ENCODE measurements around the gene ANKS3.

The ANKS3 gene

GRCh38 chr16:4700380-4700996 is 33.6 kb downstream of the ANKS3 start:
- H3K4me1 ChIP-seq (ENCODE audit: insufficient read depth, low read length): no peaks in the 10 kb centered on the region
- H3K36me3 ChIP-seq (ENCODE audit: insufficient read depth, low read length): peaks cover 17% of the 10 kb centered on the region
- no peaks in the 10 kb centered on the region for H3K9me3 ChIP-seq (ENCODE audit: control insufficient read depth, insufficient read depth, low read length)
- no peak overlapping the region for H3K9ac ChIP-seq (ENCODE audit: low read depth, low read length)

- no peak overlapping the region for H3K9ac ChIP-seq (ENCODE audit: low read depth, low read length)
- peaks cover 17% of the 10 kb centered on the region for H3K36me3 ChIP-seq (ENCODE audit: insufficient read depth, low read length)
- H3K4me1 ChIP-seq (ENCODE audit: insufficient read depth, low read length): no peaks in the 10 kb centered on the region
- no peaks in the 10 kb centered on the region for H3K9me3 ChIP-seq (ENCODE audit: control insufficient read depth, insufficient read depth, low read length)
Measured at GRCh38 chr16:4699046-4699556, 35.0 kb downstream of the ANKS3 start.

- Histone ChIP-seq H3K4me1 (ENCODE audit: insufficient read depth, low read length) (no peaks in the 10 kb centered on the region), H3K9me3 (ENCODE audit: control insufficient read depth, insufficient read depth, low read length) (no peaks in the 10 kb centered on the region), H3K36me3 (ENCODE audit: insufficient read depth, low read length) (peaks cover 17% of the 10 kb centered on the region), H3K9ac (ENCODE audit: low read depth, low read length) (no peak overlapping the region)
Measured at GRCh38 chr16:4698321-4699045, 35.6 kb downstream of the ANKS3 start.

- H3K4me1 ChIP-seq (ENCODE audit: insufficient read depth, low read length): no peaks in the 10 kb centered on the region
- no peak overlapping the region for H3K9ac ChIP-seq (ENCODE audit: low read depth, low read length)
- H3K36me3 ChIP-seq (ENCODE audit: insufficient read depth, low read length): peaks cover 17% of the 10 kb centered on the region
- H3K9me3 ChIP-seq (ENCODE audit: control insufficient read depth, insufficient read depth, low read length): no peaks in the 10 kb centered on the region
Measured at GRCh38 chr16:4697848-4698291, 36.2 kb downstream of the ANKS3 start.

DNA sequence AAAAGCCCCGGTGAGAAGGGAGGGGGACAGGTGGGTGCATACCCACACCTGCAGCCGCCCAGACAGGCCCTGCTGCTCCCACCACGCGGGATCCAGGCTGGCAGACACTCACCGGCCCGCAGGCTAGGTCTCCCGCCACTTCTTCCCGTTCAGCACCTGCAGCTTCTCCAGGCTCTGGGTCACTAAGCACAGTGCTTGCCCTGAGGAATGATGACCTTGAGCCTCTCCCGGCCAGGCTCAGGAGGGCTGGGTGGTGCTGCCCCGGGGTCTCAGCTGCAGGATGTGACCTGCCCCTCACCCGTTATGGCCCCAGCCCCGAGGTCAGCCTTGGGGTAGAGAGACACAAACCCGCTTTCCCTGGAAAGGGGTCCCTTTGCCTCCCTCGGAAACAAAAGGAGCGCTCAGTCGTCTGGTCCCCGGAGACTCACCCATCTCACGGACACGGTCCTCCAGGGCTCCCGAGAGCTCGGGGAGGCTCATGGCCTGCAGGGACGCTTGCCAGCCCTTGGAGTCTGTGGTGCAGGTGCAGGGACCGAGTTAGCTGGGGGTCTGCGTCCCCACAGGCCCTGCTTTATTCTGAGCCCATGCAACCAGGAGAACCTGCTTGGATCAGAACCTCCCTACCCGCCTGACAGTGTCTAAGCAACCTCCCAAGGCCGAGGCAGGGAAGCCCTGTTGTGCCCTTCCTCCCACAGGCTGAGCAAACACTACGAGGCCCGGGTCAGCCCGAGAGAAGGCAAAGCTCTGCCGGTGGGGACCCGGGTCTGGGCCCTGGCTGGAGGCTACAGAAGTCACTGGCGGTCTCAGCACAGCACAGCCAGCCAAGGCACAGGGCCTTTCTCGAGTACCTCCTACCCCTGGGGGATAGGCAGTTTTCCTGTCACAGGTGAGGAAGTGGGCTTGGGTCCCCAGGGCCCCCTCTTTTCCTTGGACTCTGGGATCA is 36.9 kb downstream of the ANKS3 start:
- H3K4me1 ChIP-seq (ENCODE audit: insufficient read depth, low read length): no peaks in the 10 kb centered on the region; the same call in 1 of the 2 replicates
- H3K36me3 ChIP-seq (ENCODE audit: insufficient read depth, low read length): peaks cover 14% of the 10 kb centered on the region
- H3K9ac ChIP-seq (ENCODE audit: low read depth, low read length): no peak overlapping the region
- no peaks in the 10 kb centered on the region for H3K9me3 ChIP-seq (ENCODE audit: control insufficient read depth, insufficient read depth, low read length)

DNA sequence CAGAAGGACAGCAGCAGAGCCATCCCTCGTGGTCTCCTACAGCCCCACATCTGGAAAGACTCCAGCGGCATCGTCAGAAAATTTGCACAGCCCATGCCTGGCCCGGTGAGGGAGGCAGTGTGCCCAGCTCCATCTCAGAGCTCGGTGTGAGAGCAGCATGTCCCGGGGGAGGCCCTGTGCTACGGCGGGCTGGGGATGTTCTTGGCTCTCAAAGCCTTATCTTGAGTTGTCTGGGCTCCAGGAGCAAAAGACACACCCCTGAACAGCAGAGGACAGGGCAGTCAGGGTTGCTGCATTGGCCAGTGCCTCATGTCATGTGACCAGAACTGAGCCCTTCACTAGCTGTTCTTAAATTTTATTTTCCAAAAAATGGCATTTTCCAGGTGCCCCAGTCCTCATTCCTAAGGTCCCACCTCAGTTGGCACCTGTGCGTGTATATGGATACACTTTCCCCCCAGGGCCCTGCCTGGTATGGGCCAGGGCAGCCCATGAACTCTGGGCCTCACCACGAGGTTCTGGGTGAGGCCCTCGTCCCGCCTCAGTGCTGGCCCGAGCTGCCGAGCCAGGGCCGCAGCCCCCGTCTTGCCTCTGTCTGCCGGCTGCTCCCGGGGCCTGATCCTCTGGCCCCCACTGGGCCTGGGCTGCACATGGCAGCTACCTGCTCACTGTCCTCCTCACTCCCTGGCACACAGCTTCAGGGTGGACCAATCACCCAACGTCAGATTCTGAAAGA is 37.7 kb downstream of the ANKS3 start:
- no peaks in the 10 kb centered on the region for H3K9me3 ChIP-seq (ENCODE audit: control insufficient read depth, insufficient read depth, low read length)
- peaks cover 12% of the 10 kb centered on the region for H3K36me3 ChIP-seq (ENCODE audit: insufficient read depth, low read length)
- no peak overlapping the region for H3K9ac ChIP-seq (ENCODE audit: low read depth, low read length)
- no peaks in the 10 kb centered on the region; the same call in 1 of the 2 replicates for H3K4me1 ChIP-seq (ENCODE audit: insufficient read depth, low read length)

- no peaks in the 10 kb centered on the region; the same call in 1 of the 2 replicates for H3K4me1 ChIP-seq (ENCODE audit: insufficient read depth, low read length)
- peaks cover 12% of the 10 kb centered on the region for H3K36me3 ChIP-seq (ENCODE audit: insufficient read depth, low read length)
- no peaks in the 10 kb centered on the region for H3K9me3 ChIP-seq (ENCODE audit: control insufficient read depth, insufficient read depth, low read length)
- no peak overlapping the region for H3K9ac ChIP-seq (ENCODE audit: low read depth, low read length)
Measured at GRCh38 chr16:4695473-4696171, 38.4 kb downstream of the ANKS3 start.

- Histone ChIP-seq H3K36me3 (ENCODE audit: insufficient read depth, low read length) (peaks cover 9% of the 10 kb centered on the region), H3K4me1 (ENCODE audit: insufficient read depth, low read length) (no peaks in the 10 kb centered on the region; the same call in 1 of the 2 replicates), H3K9ac (ENCODE audit: low read depth, low read length) (peak overlapping the region; percentile 28; the same call in 1 of the 2 replicates), H3K9me3 (ENCODE audit: control insufficient read depth, insufficient read depth, low read length) (no peaks in the 10 kb centered on the region)
Measured at GRCh38 chr16:4694642-4695451, 39.2 kb downstream of the ANKS3 start.

DNA sequence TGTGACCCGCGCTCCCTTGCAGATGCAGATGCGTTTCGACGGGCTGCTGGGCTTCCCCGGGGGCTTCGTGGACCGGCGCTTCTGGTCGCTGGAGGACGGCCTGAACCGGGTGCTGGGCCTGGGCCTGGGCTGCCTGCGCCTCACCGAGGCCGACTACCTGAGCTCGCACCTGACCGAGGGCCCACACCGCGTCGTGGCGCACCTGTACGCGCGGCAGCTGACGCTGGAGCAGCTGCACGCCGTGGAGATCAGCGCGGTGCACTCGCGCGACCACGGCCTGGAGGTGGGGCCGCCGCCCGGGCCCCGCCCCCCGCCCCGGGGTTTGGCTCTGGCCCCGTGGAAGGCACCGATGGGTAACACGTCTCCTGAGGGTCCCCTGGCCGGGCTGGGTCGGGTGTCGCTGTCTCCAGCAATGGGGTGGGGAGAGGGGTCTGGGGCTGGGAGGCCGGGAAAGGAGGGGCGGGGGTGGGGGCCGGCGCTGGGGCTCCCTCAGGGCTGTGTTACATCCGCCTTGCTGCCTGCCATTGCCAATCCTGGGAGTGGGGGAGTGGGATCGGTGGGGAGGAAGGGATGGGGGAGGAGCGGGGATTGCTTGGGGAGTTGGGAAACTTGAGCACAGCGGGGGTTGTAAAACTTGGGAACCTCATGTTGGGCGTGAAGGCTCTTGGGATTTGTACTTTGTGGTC is 40.0 kb downstream of the ANKS3 start:
- H3K9ac ChIP-seq (ENCODE audit: low read depth, low read length): peak overlapping the region; percentile 67

GRCh38 chr16:4693296-4693955 is 40.6 kb downstream of the ANKS3 start, which contains the start of gene NUDT16L1:
Gene NUDT16L1, plus strand, starts transcription at chr16:4693562. Its CDS starts 165 bp downstream, at chr16:4693727.
- no peaks in the 10 kb centered on the region for H3K9me3 ChIP-seq (ENCODE audit: control insufficient read depth, insufficient read depth, low read length)
- peaks cover 4% of the 10 kb centered on the region; the same call in 1 of the 2 replicates for H3K36me3 ChIP-seq (ENCODE audit: insufficient read depth, low read length)
- peak within 1 kb of the TSS; percentile 67 for H3K9ac ChIP-seq (ENCODE audit: low read depth, low read length)
- H3K4me1 ChIP-seq (ENCODE audit: insufficient read depth, low read length): no peaks in the 10 kb centered on the region; the same call in 1 of the 2 replicates

More for the DNA sequence above, 40.0 kb downstream of the ANKS3 start:
- Histone ChIP-seq H3K9me3 (ENCODE audit: control insufficient read depth, insufficient read depth, low read length) (no peaks in the 10 kb centered on the region), H3K36me3 (ENCODE audit: insufficient read depth, low read length) (peaks cover 4% of the 10 kb centered on the region; the same call in 1 of the 2 replicates), H3K4me1 (ENCODE audit: insufficient read depth, low read length) (no peaks in the 10 kb centered on the region; the same call in 1 of the 2 replicates)

DNA sequence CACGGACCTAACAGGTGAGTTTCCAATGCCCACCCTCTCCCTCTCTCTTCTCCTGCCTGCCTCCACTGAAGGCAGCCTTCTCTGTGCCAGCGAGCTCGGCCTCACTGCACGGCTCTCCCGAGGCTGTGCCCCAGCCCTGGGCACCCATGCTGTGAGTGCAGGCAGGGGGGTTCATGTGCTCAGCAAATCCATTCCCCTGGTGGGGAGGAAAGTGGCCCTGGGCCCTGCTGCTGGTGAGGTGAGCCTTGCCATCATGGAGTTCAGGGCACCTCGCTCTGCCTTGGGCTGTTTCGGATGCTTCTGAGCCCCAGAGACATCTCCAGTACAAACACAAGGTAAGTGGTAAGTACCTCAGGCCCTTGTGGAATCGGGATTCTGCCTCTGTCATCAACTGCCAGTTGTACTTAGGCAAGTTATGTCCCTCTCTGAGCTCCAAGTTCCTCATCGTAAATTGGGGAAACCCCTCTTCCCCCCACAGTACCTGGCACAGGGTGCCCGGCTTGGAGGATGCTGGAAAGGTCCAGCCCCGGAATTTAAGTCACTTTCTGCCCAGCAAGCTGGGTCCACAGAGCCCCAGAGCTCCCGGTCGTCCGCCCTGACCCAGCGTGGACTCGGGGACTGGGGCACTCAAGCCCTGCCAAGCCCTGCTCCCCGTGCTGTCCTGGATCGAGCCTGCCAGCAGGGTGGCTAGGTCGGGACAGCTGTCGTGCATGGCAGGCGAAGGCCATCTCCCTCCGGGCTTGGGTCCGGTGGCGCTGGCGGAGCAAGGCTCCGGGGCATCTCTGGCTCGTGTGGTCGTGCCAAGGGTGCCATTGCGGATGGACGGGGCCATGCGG is 41.4 kb downstream of the ANKS3 start:
- peak overlapping the region; percentile 57; the same call in 1 of the 2 replicates for H3K9ac ChIP-seq (ENCODE audit: low read depth, low read length)
- no peaks in the 10 kb centered on the region; the same call in 1 of the 2 replicates for H3K36me3 ChIP-seq (ENCODE audit: insufficient read depth, low read length)

More for the DNA sequence above, 41.4 kb downstream of the ANKS3 start:
- Histone ChIP-seq H3K9me3 (ENCODE audit: control insufficient read depth, insufficient read depth, low read length) (no peaks in the 10 kb centered on the region), H3K4me1 (ENCODE audit: insufficient read depth, low read length) (no peaks in the 10 kb centered on the region; the same call in 1 of the 2 replicates)

Measured in ES-I3 (cell line).